Gastrocnemius medialis (tissue), 4 donors: ENCODE results near the gene AGR2.

Experiments
- CTCF ChIP-seq, 5 experiments: fragments of 450-650 bp in 3 of 5; fragments of 200-600 bp in 2 of 5; sonication (generic) in 2 of 5; IDR thresholded peaks in 4 of 5; conservative IDR thresholded peaks in 1 of 5; 1 replicate in 4 of 5; 2 replicates in 1 of 5; pipeline ENCODE4 v1.5.1; 2016 to 2019; ENCODE audit warnings: antibody characterized with exemption in 5 of 5, mild to moderate bottlenecking in 3 of 5, moderate library complexity in 3 of 5
- POLR2A ChIP-seq, 2 donors: fragments of 450-650 bp; IDR thresholded peaks; one replicate each; pipeline ENCODE4 v1.6.1; 2017; ENCODE audit warnings: antibody characterized with exemption in 2 of 2, mild to moderate bottlenecking in 2 of 2, moderate library complexity in 2 of 2

GRCh38 chr7:16810573-16810972 lies 5.8 kb upstream of the AGR2 start:
- TF ChIP-seq CTCF (IDR thresholded peaks at IDR 0.05 in 4 of 5, conservative IDR thresholded peaks at IDR 0.05 in 1 of 5) (no peak), POLR2A (IDR thresholded peaks at IDR 0.05) (no peak)
